HL-60/S4 treated with retinoic acid at 250 ng/mL for 4 days and 3 days (cell line): ENCODE measurements around the gene CSF3R.
"Not testable (repeated sequence)": the region's sequence is repeated elsewhere in the genome, so short reads cannot be mapped to it uniquely, and the experiment has no call there.

ENCODE experiments used
- in situ Hi-C: fragments of 300-500 bp; cut with MboI; formaldehyde crosslinking; loops from 2 replicates; pipeline ENCODE4 v1.7.0; 2022; ENCODE audit warnings: low sequenced_read_pairs

Gene CSF3R

DNA sequence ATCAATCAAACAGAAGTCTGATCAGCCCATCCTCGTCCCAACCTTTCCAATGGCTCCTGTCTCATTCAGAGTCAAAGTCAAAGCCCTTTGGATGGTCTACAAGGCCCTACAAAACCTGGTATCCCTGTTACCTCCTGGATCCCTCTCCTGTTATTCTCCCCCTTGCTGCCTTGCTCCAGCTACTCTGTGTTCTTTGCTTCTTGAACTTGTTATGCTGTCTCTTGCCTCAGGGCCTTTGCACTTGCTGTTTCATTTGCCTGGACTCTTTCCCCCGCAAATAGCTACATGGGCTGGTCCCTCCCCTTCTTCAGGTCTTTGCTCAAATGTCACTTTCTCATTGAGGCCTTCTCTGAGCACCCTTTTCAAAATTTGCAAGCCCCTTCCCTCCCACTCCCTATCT is 1.4 kb upstream of the CSF3R start:
- in situ Hi-C loops: no loop called here

DNA sequence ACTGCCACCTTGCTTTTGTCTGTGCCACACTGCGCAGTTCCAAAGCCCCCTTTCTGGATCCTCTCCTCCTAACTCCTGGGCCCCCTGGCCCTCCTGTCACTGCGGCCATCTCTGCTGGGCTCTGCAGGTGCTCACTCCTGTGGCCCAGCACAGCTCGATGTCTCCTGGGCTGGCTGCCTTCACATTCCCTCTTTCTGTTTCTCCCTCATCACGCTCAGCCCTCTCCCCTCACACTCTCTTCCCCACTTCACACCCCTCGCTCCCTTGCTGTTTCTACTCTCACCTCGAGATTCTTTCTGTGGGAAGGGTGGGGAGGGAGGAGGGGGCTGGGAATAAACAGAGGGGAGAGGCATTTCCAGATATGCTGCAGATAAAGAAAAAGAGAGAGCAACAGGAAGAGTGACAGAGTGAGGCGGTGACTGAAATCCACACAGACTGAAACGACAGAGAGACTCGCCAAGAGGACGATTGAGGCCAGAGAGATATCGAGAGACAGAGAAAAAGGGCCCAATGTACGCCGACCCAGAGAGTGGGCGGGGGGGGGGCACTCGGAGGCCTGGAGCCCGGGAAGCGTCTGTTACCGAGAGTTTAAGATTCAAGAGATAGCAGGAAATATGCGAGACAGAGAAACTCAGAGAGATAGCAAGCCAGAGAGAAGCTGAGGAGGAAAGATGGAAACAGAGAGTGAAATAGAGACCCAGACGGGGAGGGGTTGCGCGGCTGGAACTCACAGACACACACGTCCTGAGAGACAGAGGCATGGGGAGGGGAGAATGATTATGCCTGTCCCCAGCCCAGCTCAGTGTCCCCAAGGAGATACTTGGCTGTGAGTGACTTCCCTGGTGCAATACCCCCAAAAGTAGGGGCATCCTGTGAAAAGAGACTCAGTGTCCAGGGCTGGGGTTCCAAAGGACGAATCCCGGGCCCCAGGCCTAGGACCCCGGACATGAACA is 666 bp downstream of the CSF3R start:
- in situ Hi-C loops: no loop called here

DNA sequence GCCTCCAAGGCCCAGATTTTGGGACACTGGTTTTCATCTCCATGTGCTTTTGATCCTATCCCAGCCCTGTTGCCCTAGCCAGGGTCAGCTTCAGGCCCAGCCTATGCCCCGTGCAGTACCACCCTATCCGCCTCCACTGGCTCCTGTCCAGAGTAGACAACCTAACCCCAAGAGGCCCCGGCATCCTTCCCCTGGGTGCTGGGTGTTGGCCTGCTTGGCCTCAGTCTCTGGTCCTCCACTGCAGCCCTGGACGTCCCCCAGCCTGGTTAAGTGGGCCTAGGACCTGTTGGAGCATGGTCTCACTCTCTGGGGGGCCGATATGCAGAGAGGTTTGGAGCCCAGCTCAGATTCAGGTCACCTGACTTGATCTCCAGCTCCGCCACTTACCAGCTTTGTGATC is 1.6 kb downstream of the CSF3R start:
- in situ Hi-C loops: no loop called here

DNA sequence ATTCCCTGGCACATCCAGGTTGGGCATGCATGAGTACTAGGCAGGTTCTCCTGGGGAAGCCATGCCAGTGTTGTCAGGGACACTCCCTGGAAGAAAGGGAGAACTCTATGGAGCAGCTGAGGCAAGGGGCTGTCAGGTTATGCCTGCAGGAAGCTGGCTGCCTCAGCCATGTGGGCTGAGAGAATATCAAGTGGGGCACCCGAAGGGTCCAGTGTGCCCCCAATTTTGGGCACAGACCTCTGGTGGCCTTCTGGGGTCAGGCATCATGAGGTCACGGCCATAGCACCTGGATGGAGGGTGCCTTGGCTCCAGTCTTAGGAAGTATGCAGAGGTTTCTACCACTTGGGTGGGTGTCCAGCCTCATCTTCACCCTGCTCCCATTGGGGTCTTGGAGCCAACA is 2.6 kb downstream of the CSF3R start:
- in situ Hi-C loops: no loop called here

DNA sequence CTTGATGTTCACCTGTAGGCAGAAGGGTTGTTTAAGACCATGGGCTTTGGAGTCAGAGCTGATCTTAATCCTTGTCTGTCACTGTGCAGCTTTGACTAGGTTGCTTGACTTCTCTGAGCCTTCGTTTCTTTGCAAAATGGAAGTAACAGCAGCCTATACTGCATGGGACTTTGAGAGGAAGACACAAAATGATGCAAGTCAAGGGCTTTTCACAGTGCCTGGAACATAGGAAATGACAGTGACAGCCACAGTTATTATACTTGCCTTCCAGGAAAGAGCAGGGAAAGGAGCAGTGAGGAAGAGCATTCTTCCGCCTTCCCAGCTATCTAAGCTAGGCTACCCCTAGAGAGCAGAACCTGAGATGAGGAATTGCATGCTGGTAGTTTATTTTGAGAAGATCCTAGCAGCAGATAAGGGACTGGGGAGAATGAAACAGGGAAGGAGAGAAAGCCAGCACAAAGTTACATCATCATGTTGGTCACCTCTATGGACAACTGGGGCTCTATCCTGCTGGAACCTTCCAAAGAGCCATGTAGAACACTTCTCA is 3.1 kb downstream of the CSF3R start:
- in situ Hi-C loops: no loop called here

DNA sequence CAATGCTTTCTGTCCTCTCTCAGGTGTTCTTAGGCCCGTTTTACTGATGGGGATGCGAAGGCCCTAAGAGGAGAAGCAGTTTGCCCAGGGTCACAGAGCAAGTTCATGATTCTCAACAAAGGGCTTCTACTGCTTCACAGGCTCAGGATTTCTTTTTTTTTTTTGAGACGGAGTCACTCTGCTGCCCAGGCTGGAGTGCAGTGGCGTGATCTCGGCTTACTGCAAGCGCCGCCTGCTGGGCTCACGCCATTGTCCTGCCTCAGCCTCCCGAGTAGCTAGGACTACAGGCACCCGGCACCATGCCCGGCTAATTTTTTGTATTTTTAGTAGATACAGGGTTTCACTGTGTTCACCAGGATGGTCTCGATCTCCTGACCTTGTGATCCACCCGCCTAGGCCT is 5.1 kb downstream of the CSF3R start:
- in situ Hi-C loops: not testable (repeated sequence)

DNA sequence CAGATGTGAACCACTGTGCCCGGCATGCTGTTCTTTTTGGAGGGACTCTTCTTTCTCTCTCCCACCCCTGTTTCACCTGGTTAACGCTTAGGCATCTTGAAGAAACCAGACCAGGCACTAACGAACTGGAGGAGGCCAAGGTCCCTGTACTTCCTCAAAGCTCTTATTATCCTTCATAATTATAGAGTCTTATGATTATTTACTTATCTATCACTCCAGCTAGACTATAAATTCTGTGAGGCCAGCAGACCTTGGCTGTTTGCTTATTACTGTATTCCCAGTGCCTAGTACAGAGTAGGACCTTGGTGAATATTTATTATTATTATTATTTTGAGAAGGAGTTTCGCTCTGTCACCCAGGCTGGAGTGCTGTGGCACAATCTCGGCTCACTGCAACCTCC is 5.8 kb downstream of the CSF3R start:
- in situ Hi-C loops: no loop called here

DNA sequence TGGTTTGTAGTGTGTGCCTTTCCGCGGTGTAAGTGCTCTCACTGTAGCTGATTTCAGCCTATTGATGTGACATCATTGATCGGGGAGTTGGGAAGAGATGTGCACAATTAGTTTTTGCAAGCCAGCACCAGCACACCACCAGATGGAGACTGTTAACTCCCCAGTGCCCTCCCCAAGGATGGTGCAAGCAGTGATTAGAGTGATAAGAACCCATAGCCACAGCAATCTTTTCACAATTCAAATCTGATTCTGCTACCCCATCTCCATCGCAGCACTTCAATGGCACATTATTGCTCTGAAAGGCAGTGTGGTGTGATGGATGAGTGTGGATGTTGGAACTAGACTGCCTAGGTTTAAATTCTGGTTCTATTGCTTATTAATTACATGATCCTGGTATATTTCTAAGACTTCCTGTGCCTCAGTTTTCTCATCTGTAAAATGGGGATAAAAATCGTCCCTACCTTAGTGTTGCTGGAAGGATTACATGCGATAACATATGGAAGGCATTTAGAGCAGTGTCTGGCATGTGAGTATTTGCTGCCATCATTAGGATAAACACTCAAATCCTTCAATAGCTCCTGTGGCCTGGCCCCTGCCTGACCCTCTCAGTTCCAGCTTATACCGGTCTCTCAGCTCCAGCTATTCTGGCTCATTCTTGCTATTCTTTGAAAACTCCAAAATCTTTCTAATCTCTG is 6.7 kb downstream of the CSF3R start:
- in situ Hi-C loops: no loop called here

DNA sequence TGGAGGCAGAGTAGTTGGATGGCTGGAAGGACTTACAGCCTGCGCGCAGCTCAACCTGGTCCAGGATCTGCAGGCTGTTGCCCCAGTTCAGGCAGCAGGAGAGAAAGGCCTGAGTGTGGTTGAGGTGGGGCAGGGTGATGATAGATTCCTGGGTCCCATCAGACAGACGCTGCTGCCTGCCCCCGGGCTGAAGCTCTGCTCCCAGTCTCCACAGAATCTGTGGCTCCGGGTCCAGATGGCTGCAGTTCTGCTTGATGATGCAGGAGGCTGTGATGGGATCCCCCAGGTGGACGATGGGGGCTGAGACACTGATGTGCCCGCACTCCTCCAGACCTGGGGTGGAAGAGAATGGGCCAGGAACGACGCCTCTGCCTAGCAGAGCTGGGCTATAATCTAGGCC is 7.4 kb downstream of the CSF3R start:
- in situ Hi-C loops: no loop called here

DNA sequence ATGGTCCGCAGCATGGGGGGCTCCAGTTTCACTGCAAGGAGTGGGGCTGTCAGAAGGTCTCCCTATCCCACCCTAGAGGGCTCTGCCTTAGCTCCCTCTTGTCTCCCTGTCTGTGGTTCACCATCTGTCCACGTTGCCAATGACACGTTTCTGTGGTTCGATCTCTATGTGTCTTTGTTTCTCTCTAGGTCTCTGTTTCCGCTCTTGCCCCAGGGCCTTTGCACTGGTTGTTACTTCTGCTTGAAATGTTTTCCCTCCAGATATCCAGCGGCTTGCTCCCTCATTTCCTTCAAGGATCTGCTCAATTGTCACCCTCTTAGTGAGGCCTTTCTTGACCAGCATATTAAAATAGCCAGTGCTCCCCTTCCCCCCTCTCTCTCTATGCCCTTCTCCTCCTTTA is 10.1 kb downstream of the CSF3R start:
- in situ Hi-C loops: no loop called here

DNA sequence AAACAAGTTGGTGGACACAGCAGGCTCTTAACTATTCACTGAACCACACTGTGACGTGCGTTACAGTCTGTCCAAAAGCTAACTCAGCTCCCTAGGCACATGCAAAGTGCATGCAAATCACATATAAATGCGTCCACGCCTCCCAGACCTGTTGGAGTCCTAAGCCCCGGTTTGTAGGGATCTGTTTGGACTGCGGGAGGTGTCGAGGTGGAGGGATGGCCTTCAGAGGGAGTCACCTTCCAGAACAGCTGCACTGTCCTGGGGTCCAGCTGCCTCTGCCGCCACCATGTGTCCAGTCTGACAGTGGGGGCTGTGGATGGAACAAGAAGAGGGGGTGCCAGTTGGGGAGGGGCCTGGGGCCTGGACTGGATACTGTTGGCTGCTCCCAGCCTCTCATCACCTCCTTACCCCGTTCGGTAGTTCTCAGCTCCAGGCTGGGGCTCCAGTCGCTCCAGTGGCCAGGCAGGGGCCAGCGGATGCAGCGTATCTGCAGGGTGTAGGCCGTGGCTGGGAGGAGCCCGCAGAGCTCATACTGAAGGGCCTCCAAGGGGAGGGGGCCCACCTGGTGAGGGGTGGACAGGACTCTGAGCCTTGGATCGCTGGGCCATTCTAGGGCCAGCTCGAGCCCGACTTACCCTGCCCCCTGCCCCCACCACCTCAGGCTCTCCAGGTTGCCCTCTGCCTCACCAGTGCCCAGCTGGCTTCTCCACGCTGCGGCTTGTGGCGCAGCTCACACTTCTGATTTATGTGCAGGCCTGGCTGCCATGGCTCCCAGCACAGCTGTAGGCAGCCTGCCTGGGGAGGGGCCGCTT is 10.7 kb downstream of the CSF3R start:
- in situ Hi-C loops: no loop called here

DNA sequence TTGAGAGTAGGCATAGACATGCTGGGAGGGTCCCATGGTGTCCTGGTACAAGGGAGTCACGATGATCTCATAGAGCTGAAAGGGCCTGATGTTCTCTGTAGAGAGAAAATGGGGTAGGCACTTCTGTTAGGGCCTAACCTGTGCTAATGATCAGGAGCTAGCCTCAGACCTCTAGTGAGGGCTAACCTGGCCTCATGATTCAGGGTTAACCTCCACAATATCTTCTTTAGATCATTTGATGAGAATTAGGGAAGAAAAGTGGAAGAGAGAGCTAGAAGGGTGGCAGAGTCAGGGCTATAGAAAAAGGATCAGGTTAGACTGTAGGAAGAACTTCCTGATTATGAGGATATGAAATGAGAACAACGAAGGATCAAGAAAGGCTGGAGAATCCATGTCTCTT is 13.6 kb downstream of the CSF3R start:
- in situ Hi-C loops: no loop called here

DNA sequence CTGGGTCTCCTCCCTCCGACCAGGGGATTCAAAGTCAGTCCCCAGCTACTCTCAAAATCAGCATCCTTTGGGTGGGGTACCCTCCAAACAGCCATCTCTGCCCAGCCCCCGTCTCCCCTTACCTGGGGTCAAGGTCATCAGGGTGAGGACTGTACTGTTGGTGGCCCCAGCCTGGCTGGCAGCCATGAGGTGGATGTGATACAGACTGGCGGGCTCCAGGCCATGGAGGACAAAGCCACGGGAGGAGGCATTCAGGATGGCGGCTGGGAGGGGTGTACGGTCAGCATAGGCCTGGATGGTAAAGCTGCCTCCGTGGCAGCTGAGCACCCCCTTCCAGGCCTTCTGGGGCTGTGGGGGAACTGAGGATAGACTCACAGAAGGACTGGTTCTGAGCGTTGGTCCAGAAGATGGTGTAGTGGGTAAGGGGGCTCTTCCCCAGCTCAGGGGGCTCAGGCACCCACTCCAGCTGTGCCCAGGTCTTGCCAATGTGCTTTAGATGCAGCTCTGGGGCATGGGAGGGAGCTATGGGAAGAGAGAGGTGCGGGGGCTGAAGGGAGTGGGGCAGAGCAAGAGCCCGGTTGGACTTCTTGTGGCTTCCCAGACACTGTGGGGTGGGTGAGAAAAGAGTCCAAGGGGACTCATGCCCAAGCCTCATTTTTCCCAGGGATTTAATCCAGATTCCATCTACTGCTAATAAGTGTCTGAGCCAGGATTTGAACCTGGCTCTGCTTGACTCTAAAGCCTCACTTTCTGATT is 14.8 kb downstream of the CSF3R start:
- in situ Hi-C loops: no loop called here

DNA sequence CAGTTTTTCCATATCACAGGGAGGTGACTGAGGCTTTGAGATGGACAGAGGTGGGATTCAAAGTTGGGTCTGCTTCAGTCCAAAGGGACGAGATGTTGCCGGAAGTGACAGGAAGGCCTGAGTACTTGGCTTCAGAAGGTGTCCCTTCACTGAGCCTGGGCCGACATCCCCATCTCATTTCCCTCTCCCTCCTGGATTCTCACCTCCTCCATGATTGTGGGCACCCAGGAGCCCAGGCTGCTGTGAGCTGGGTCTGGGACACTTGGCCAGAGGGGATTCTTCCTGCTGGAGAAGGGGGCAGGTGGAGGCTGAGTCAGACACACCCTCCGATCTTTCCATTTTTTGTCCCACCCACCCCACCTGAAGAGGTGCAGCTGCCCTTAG is 15.7 kb downstream of the CSF3R start:
- in situ Hi-C loops: no loop called here

DNA sequence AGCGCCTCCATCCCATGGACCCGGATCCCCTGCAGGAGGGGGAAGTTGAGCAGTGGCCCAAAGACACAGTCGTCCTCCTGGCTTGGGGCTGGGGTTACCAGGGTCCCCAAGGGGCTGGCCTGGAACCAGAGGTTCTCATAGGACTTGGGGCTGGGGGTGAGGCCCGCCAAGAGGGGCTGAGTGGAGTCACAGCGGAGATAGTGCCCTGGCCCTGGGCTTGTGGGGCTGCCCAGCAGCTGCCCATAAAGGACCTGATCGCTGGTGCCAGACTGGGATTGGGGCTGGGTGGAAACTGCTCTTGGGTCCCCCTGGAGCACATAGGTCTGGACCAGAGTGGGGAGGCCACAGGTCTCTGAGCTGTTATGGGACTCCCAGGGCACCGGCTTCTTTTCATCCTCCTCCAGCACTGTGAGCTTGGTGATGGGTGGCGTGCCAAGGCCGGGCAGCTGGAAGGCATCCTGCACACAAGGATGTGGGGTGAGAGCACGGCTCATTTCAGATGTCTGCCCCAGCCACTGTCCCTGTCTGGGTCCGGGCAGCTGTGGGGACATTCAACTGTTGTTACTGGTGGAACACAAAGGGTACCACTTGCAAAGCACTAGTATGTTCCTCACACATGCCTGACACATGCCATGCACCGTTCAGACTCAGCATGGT is 16.2 kb downstream of the CSF3R start:
- in situ Hi-C loops: no loop called here

DNA sequence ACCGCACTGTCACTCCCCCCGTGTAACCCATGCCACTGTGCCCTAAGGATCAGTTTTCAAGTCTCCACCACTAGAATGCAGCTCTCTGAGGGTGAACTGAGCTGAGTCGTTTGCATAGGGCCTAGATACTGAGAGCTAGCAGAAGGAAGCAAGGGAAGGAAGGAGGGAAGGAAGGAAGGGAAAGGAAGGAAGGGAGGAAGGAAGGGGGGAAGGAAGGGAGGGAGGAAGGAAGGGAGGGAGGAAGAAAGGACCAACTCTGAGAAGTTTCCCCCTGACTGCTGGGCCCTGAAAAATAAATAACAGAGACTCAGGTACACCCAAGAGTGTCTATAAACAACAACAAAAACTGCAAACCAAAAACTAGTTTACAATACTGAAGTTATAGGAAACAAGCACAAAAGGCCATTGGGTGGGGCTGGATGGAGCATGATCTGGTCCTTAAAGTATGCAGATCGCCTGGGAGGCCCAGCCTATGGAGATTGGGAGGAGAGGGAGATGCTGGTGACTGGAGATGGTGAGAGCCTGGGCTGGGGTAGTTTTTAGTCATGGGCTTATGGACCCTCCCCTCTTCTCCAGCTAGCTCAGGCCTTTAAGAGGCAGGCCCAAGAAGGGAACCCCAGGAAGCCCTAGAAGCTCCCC is 16.9 kb downstream of the CSF3R start:
- in situ Hi-C loops: no loop called here

DNA sequence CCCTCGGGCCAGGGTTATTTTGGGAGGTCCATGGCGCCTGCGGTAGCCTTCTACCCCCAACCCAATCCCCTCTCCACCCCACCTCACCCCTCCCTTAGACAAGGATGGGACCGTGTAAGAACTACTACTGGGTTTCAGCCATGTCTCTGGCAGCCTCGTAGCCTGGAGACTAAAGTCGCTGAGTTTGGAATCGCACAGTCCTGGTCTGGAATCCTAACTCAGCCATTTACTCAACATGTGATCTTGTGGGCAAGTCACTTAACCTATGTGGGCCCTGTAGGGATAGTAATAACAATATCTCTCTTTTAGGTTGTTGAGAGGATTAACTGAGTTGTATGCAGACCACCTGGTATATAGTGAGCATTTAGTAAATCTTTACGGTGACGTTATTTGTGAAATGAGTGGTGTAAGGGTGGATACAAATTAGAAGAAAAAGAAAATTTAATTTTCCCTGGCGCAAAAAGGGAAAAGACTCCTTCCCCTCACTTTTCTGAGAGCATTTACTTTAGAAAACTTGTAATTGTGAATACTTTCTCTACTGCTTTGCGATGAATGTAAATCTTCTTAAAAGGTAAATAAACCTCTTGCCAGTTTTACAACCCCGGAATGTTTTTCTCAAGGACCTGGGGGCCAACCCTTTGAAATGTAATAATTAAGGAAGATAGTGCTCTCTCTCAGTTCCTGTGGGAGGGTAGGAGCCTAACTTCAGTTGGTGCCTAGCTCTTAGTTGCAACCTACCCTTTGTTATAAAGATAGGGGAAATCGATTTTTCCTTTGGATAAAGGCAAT is 17.9 kb downstream of the CSF3R start:
- in situ Hi-C loops: no loop called here

DNA sequence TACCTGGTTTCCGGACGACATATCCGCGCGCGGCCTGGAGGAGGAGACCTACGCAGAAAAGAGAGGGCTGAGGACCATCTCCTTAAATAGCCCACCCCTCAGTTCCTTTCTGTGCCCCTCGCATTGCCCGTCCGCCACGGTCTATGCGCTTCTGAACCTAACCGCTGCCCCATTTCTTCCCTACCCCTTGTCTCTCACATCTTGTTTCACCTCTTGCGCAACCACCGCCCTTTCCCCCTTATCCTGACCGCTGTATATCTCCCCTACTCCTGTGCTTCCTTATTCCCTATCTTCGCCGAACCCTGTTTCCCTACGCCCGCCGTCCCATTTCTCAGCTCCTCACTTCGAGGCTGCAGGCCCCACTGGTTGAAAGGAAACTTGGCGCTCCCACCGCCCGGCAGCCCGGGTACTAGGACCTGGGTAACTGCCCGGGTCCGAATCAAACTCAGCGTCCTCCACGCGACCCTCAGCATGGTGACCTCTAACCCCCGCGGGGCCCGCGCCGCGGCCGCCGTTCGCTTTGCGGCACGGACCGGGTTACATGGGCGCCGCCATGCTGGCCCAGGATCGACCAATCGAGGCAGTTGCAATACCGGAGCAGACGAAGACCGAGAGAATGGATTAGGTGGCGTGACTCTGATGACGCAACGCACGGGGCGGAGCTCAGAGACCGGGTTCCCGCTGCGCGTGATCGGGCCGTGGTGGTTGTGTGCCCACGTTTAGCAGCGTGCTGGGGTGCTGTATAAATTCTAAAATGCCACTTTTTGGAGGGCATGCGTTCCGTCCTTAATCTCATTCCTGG is 18.7 kb downstream of the CSF3R start, which contains the start of gene MRPS15:
MRPS15 (minus strand) TSS at position 582 of the 802 bp plus-strand sequence; CDS start at position 473, 109 bp downstream.
- in situ Hi-C loops: no loop called here
